Measurements from ENCODE around the gene FUT6.
"Not testable (repeated sequence)": the region's sequence is repeated elsewhere in the genome, so short reads cannot be mapped to it uniquely, and the experiment has no call there.

Gene FUT6, protein sequence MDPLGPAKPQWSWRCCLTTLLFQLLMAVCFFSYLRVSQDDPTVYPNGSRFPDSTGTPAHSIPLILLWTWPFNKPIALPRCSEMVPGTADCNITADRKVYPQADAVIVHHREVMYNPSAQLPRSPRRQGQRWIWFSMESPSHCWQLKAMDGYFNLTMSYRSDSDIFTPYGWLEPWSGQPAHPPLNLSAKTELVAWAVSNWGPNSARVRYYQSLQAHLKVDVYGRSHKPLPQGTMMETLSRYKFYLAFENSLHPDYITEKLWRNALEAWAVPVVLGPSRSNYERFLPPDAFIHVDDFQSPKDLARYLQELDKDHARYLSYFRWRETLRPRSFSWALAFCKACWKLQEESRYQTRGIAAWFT

DNA sequence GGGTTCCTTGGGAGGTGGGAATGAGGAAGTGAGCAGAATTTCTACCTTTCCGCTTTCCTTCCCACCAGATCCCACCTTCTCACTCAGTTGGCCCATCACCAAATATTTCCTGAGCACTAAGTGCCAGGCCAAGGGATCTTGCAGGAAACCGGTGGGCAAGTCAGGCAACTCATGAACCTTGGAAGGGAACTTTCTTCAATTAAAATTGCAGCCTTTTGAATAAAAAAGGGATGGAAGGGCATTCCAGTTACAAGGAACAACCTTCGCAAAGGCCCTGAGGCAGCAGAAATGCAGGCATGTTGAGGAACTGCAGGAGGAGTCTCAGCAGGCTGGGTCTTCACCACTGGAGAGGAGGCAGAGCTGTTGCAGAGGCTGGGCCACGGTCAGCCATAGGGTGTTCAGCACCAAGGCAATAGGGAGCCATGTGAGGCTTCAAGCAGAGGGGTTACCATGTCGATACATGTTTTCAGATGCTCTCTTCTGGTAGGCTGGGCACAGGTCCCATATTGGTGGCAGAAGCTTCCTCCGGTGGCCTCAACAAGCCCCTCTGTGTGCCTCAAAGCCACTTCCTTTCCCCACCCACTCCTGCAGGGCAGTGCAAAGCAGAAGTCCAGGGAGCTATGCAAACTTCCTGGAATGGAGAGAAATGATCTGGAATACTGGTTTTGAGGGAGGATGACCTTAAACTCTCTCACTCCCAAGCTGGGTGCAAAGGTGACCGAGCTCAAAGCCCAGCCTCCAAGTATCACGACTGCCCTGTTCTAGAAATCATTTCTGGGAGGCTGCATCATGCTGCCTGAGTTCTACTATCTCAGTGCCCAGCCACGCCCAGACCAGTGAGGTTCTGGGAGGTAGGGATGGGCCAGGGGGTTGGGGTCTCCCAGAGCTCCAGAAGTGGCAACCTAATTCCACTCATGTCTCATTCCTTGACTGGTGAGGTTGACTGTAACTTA is at the start of gene FUT6:
Gene FUT6, minus strand, starts transcription at position 638 of the 953 bp plus-strand sequence. CDS start 7,135 bp downstream, outside the sequence.
- Histone ChIP-seq H3K27me3 (ENCODE audit: control insufficient read depth, insufficient read depth, low read length) (no peaks in the 10 kb centered on the region), H3K9ac (ENCODE audit: low read length) (peak within 1 kb of the TSS; percentile 83), H3K36me3 (ENCODE audit: control insufficient read depth, insufficient read depth, low read length) (no peaks in the 10 kb centered on the region), H3K9me3 (ENCODE audit: control insufficient read depth, low read length) (no peaks in the 10 kb centered on the region), H3K4me1 (ENCODE audit: control insufficient read depth, insufficient read depth, low read length) (peaks cover 11% of the 10 kb centered on the region), H3K4me3 (ENCODE audit: low read length) (peak within 1 kb of the TSS; percentile 56)

DNA sequence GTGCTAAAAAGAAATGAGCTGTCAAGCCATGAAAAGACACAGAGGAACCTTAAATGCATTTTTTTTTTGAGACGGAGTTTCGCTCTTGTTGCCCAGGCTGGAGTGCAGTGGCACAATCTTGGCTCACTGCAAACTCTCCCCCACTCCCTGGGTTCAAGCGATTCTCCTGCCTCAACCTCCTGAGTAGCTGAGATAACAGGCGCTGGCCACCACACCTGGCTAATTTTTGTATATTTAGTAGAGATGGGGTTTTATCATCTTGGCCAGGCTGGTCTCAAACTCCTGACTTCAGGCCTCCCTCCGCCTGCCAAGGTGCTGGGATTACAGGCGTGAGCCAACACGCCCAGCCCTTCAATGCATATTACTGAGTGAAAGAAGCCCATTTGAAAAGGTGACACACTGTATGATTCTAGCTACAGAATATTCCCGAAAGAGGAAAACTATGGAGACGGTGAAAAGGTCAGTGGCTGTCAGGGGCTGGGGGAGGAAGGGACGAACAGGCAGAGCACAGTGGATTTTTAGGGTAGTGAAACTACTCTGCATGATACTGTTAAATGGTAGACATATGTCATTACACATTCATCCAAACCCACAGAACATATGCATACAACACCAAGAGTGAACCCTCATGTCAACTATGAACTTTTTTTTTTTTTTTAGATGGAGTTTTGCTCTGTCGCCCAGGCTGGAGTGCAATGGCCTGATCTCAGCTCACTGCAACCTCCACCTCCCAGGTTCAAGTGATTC is 44.7 kb upstream of the FUT6 start:
- not testable (repeated sequence) for H3K4me1 ChIP-seq (ENCODE audit: control insufficient read depth, insufficient read depth, low read length); H3K9ac ChIP-seq (ENCODE audit: low read length); H3K9me3 ChIP-seq (ENCODE audit: control insufficient read depth, low read length); H3K36me3 ChIP-seq (ENCODE audit: control insufficient read depth, insufficient read depth, low read length); H3K4me3 ChIP-seq (ENCODE audit: low read length)
- H3K27me3 ChIP-seq (ENCODE audit: control insufficient read depth, insufficient read depth, low read length), result peaks cover 10% of the 10 kb centered on the region

- peaks cover 10% of the 10 kb centered on the region for H3K27me3 ChIP-seq (ENCODE audit: control insufficient read depth, insufficient read depth, low read length)
- not testable (repeated sequence) for H3K9me3 ChIP-seq (ENCODE audit: control insufficient read depth, low read length); H3K4me3 ChIP-seq (ENCODE audit: low read length); H3K36me3 ChIP-seq (ENCODE audit: control insufficient read depth, insufficient read depth, low read length); H3K4me1 ChIP-seq (ENCODE audit: control insufficient read depth, insufficient read depth, low read length); H3K9ac ChIP-seq (ENCODE audit: low read length)
Observed at GRCh38 chr19:5883157-5883873, 43.8 kb upstream of the FUT6 start.

- Histone ChIP-seq H3K4me1 (ENCODE audit: control insufficient read depth, insufficient read depth, low read length) (no peaks in the 10 kb centered on the region), H3K4me3 (ENCODE audit: low read length) (no peak overlapping the region), H3K27me3 (ENCODE audit: control insufficient read depth, insufficient read depth, low read length) (peaks cover 10% of the 10 kb centered on the region), H3K9ac (ENCODE audit: low read length) (no peak overlapping the region), H3K36me3 (ENCODE audit: control insufficient read depth, insufficient read depth, low read length) (no peaks in the 10 kb centered on the region), H3K9me3 (ENCODE audit: control insufficient read depth, low read length) (no peaks in the 10 kb centered on the region)
Observed at GRCh38 chr19:5882421-5882968, 43.0 kb upstream of the FUT6 start.

DNA sequence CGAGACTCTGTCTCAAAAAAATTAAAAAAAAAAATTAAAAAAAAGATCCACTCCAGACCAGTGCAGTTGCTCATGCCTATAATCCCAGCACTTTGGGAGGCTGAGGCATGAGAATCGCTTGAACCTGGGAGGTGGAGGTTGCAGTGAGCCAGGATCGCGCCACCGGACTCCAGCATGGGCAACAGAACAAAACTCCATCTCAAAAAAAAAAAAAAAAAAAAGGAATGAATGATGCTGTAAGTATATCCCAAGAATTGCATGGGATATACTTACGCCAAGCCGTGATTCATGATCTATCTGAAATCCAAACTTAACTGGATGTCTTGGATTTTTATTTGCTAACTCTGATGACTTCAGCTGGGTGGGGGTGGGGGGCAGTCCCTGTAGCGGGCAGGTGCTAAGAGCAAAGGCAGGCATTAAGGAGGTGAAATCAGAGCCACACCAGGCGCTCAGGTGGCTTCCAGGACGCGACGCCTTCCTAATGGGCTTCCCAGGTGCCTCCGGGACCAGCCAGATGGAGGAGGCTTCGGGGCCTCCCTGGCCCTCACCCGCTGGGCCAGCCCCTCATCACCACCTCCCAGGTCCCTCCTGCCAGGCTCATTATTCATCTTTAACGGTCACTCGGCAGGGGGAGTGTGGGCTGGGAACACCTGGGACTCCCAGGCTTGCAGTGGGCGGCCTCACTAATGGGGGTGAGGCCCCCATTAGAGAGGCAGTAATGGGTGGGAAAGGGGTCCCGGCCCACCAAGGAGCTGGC is 42.2 kb upstream of the FUT6 start:
- no peaks in the 10 kb centered on the region for H3K9me3 ChIP-seq (ENCODE audit: control insufficient read depth, low read length)
- H3K4me1 ChIP-seq (ENCODE audit: control insufficient read depth, insufficient read depth, low read length), result no peaks in the 10 kb centered on the region
- H3K36me3 ChIP-seq (ENCODE audit: control insufficient read depth, insufficient read depth, low read length), result no peaks in the 10 kb centered on the region
- peaks cover 10% of the 10 kb centered on the region for H3K27me3 ChIP-seq (ENCODE audit: control insufficient read depth, insufficient read depth, low read length)
- H3K9ac ChIP-seq (ENCODE audit: low read length), result no peak overlapping the region
- no peak overlapping the region for H3K4me3 ChIP-seq (ENCODE audit: low read length)

DNA sequence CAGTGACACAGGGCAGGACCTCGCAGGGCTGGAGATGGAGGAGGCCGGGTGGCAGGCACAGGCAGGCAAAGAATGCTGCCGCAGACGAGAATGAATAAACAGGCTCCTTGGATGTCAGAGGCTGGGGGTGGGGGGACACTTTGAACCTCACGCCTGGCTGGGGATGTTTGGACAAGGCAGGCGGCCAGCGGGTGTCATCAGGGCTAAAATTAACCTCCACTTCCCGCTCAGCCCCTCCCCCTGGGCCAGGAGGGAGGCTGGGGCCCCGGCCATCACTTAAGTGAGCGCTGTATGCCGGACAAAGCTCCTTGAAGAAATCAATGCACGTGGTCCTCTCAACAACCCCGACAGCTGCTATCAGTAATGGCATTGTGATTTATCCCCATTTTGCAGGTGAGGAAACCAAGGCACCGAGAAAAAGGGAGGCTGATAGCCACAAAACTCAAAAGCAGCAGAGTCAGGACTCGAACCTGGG is 41.1 kb upstream of the FUT6 start:
- Histone ChIP-seq H3K27me3 (ENCODE audit: control insufficient read depth, insufficient read depth, low read length) (peaks cover 15% of the 10 kb centered on the region), H3K4me3 (ENCODE audit: low read length) (no peak overlapping the region)

GRCh38 chr19:5880196-5880595 is 40.7 kb upstream of the FUT6 start:
- H3K27me3 ChIP-seq (ENCODE audit: control insufficient read depth, insufficient read depth, low read length), result peaks cover 15% of the 10 kb centered on the region
- H3K36me3 ChIP-seq (ENCODE audit: control insufficient read depth, insufficient read depth, low read length), result no peaks in the 10 kb centered on the region
- H3K4me1 ChIP-seq (ENCODE audit: control insufficient read depth, insufficient read depth, low read length), result no peaks in the 10 kb centered on the region
- no peak overlapping the region for H3K9ac ChIP-seq (ENCODE audit: low read length)
- H3K4me3 ChIP-seq (ENCODE audit: low read length), result no peak overlapping the region
- no peaks in the 10 kb centered on the region for H3K9me3 ChIP-seq (ENCODE audit: control insufficient read depth, low read length)

More for the DNA sequence above, 41.1 kb upstream of the FUT6 start:
- Histone ChIP-seq H3K9ac (ENCODE audit: low read length) (no peak overlapping the region), H3K9me3 (ENCODE audit: control insufficient read depth, low read length) (no peaks in the 10 kb centered on the region), H3K36me3 (ENCODE audit: control insufficient read depth, insufficient read depth, low read length) (no peaks in the 10 kb centered on the region), H3K4me1 (ENCODE audit: control insufficient read depth, insufficient read depth, low read length) (no peaks in the 10 kb centered on the region)

GRCh38 chr19:5877882-5878281 is 38.4 kb upstream of the FUT6 start:
- no peak overlapping the region for H3K9ac ChIP-seq (ENCODE audit: low read length)
- no peaks in the 10 kb centered on the region for H3K4me1 ChIP-seq (ENCODE audit: control insufficient read depth, insufficient read depth, low read length)
- H3K27me3 ChIP-seq (ENCODE audit: control insufficient read depth, insufficient read depth, low read length), result peaks cover 15% of the 10 kb centered on the region
- H3K36me3 ChIP-seq (ENCODE audit: control insufficient read depth, insufficient read depth, low read length), result no peaks in the 10 kb centered on the region
- H3K4me3 ChIP-seq (ENCODE audit: low read length), result no peak overlapping the region
- H3K9me3 ChIP-seq (ENCODE audit: control insufficient read depth, low read length), result no peaks in the 10 kb centered on the region

- H3K4me3 ChIP-seq (ENCODE audit: low read length), result no peak overlapping the region
- H3K9ac ChIP-seq (ENCODE audit: low read length), result no peak overlapping the region
- H3K36me3 ChIP-seq (ENCODE audit: control insufficient read depth, insufficient read depth, low read length), result no peaks in the 10 kb centered on the region
- no peaks in the 10 kb centered on the region for H3K4me1 ChIP-seq (ENCODE audit: control insufficient read depth, insufficient read depth, low read length)
- H3K27me3 ChIP-seq (ENCODE audit: control insufficient read depth, insufficient read depth, low read length), result peaks cover 15% of the 10 kb centered on the region
- H3K9me3 ChIP-seq (ENCODE audit: control insufficient read depth, low read length), result no peaks in the 10 kb centered on the region
Observed at GRCh38 chr19:5877427-5877826, 37.9 kb upstream of the FUT6 start.

GRCh38 chr19:5874496-5874895 is 35.0 kb upstream of the FUT6 start:
- not testable (repeated sequence) for H3K9ac ChIP-seq (ENCODE audit: low read length)

More at GRCh38 chr19:5874496-5874895, 35.0 kb upstream of the FUT6 start:
- not testable (repeated sequence) for H3K9me3 ChIP-seq (ENCODE audit: control insufficient read depth, low read length); H3K4me3 ChIP-seq (ENCODE audit: low read length); H3K4me1 ChIP-seq (ENCODE audit: control insufficient read depth, insufficient read depth, low read length); H3K36me3 ChIP-seq (ENCODE audit: control insufficient read depth, insufficient read depth, low read length); H3K27me3 ChIP-seq (ENCODE audit: control insufficient read depth, insufficient read depth, low read length)

Measured in mucosa of stomach (tissue), 1 donor.